Neutrophil (primary cell): Measurements from ENCODE around the gene ZNF101.

Source experiments
- H3K27ac ChIP-seq: fragments of 200-600 bp; sonication (generic); 2 replicates; pipeline ENCODE4 v1.5.1; 2016; ENCODE audit warnings: mild to moderate bottlenecking, moderate library complexity
- H3K27me3 ChIP-seq: fragments of 200-600 bp; sonication (generic); 2 replicates; pipeline ENCODE4 v1.6.0; 2016; ENCODE audit warnings: mild to moderate bottlenecking
- H3K36me3 ChIP-seq: fragments of 200-600 bp; sonication (generic); 2 replicates; pipeline ENCODE4 v1.5.1; 2017
- H3K4me1 ChIP-seq, 2 experiments: fragments of 200-600 bp in 1 of 2; sonication (generic) in 1 of 2; 1 replicate in 1 of 2; 2 replicates in 1 of 2; pipeline versions ENCODE4 v1.5.1 to v1.6.1; 2013 to 2016; ENCODE audit warnings: low read depth in 1 of 2, low read length in 1 of 2, mild to moderate bottlenecking in 1 of 2, moderate library complexity in 1 of 2; ENCODE audit not compliant: control insufficient read depth in 1 of 2, insufficient read depth in 1 of 2
- H3K4me3 ChIP-seq, 2 experiments: fragments of 200-600 bp in 1 of 2; sonication (generic) in 1 of 2; 1 replicate in 1 of 2; 2 replicates in 1 of 2; pipeline ENCODE4 v1.5.1; 2013 to 2016; ENCODE audit warnings: low read depth in 1 of 2, low read length in 1 of 2, mild to moderate bottlenecking in 1 of 2, moderate library complexity in 1 of 2
- H3K9me3 ChIP-seq: fragments of 200-600 bp; sonication (generic); 2 replicates; pipeline ENCODE4 v1.5.1; 2016
- CTCF ChIP-seq: fragments of 200-600 bp; sonication (generic); IDR thresholded peaks from 2 replicates; pipeline ENCODE4 v1.5.1; 2016; ENCODE audit warnings: antibody characterized with exemption

The ZNF101 gene

GRCh38 chr19:19631346-19631745, 37.3 kb upstream of the ZNF101 start:
- H3K36me3 ChIP-seq, result peaks cover 93% of the 10 kb centered on the region
- TF ChIP-seq CTCF, result no peak
- peaks cover 18 to 25% of the 10 kb centered on the region in 2 experiments for H3K4me1 ChIP-seq
- no peak overlapping the region for H3K4me3 ChIP-seq
- peaks cover 5% of the 10 kb centered on the region for H3K9me3 ChIP-seq
- H3K27me3 ChIP-seq, result no peaks in the 10 kb centered on the region
- H3K27ac ChIP-seq, result no peak overlapping the region

GRCh38 chr19:19632661-19633060, 36.0 kb upstream of the ZNF101 start:
- H3K36me3 ChIP-seq, result peaks cover 93% of the 10 kb centered on the region
- H3K4me1 ChIP-seq, result peaks cover 11 to 16% of the 10 kb centered on the region in 2 experiments
- no peak for TF ChIP-seq CTCF
- H3K4me3 ChIP-seq, result no peak overlapping the region
- no peaks in the 10 kb centered on the region for H3K27me3 ChIP-seq
- peaks cover 5% of the 10 kb centered on the region for H3K9me3 ChIP-seq
- H3K27ac ChIP-seq, result no peak overlapping the region

- TF ChIP-seq CTCF, result no peak
- peaks cover 5% of the 10 kb centered on the region for H3K9me3 ChIP-seq
- H3K36me3 ChIP-seq, result peaks cover 100% of the 10 kb centered on the region
- H3K27ac ChIP-seq, result peak overlapping the region; percentile 15
- no peaks in the 10 kb centered on the region for H3K27me3 ChIP-seq
- no peak overlapping the region for H3K4me3 ChIP-seq
- peaks cover 9 to 10% of the 10 kb centered on the region in 2 experiments for H3K4me1 ChIP-seq
Observed at GRCh38 chr19:19633711-19634515, 34.7 kb upstream of the ZNF101 start.

- peaks cover 100% of the 10 kb centered on the region for H3K36me3 ChIP-seq
- H3K4me1 ChIP-seq, result peaks cover 14 to 16% of the 10 kb centered on the region in 2 experiments
- H3K9me3 ChIP-seq, result peaks cover 5% of the 10 kb centered on the region
- no peak overlapping the region for H3K27ac ChIP-seq
- no peaks in the 10 kb centered on the region for H3K27me3 ChIP-seq
- no peak overlapping the region for H3K4me3 ChIP-seq
- no peak for TF ChIP-seq CTCF
Observed at GRCh38 chr19:19634516-19635312, 33.9 kb upstream of the ZNF101 start.

- Histone ChIP-seq H3K4me3 (no peak overlapping the region), H3K27me3 (no peaks in the 10 kb centered on the region), H3K27ac (no peak overlapping the region), H3K4me1 (peaks cover 20 to 22% of the 10 kb centered on the region in 2 experiments), H3K36me3 (peaks cover 100% of the 10 kb centered on the region), H3K9me3 (peaks cover 5% of the 10 kb centered on the region)
- no peak for TF ChIP-seq CTCF
Observed at GRCh38 chr19:19635313-19635702, 33.3 kb upstream of the ZNF101 start.
